A549 (cell line): ENCODE data around the gene NAA60. TPM values are rescaled to one million over a fixed set of nuclear protein-coding genes. Genes with fewer than 3 reads are reported as not detected.
"Not testable (repeated sequence)": the region's sequence is repeated elsewhere in the genome, so short reads cannot be mapped to it uniquely, and the experiment has no call there.

Source experiments
- ATAC-seq, 2 experiments: fragments of 200-7000 bp in 1 of 2; fragments of >200 bp in 1 of 2; cut with Nextera tagmentation in 1 of 2; cut with Tn5 transposase in 1 of 2; 3 replicates each; pipeline versions ENCODE4 v1.8.0 to v1.9.1; 2018 to 2020; ENCODE audit warnings: mild to moderate bottlenecking in 1 of 2, moderate library complexity in 1 of 2
- CTCF ChIA-PET: fragments of 300-600 bp; sonication (Branson Sonifier 250); formaldehyde crosslinking; extraction: SDS; loops from one replicate; lab custom pipeline; 2021; ENCODE audit warnings: antibody characterized with exemption, inconsistent platforms; lab: Yijun Ruan, JAX
- POLR2A ChIA-PET: fragments of 350-600 bp; formaldehyde crosslinking; extraction: SDS; loops from one replicate; lab custom pipeline; 2021; ENCODE audit warnings: antibody characterized with exemption, inconsistent platforms; lab: Yijun Ruan, JAX
- DNase-seq, 2 experiments: peaks; one replicate each; pipeline versions ENCODE4 v3.0.0 to v3.0.0-alpha.2; 2011 to 2016; ENCODE audit warnings: low read depth in 1 of 2, low spot score in 1 of 2
- FAIRE-seq: peaks from 2 replicates; lab custom pipeline; 2011; peaks lifted over from hg19 to GRCh38; lab: Jason Lieb, UNC
- H3K27ac ChIP-seq, 2 experiments: fragments of >200 bp; sonication (Bioruptor Twin); formaldehyde crosslinking; 3 replicates each; pipeline ENCODE4 v1.5.1; 2016 to 2017
- H3K4me1 ChIP-seq: fragments of >200 bp; sonication (Bioruptor Twin); formaldehyde crosslinking; 3 replicates; pipeline ENCODE4 v1.6.1; 2016
- H3K4me2 ChIP-seq: fragments of >200 bp; sonication (Bioruptor Twin); formaldehyde crosslinking; 3 replicates; pipeline ENCODE4 v1.6.1; 2016
- H3K4me3 ChIP-seq: fragments of >200 bp; sonication (Bioruptor Twin); formaldehyde crosslinking; 3 replicates; pipeline ENCODE4 v1.5.1; 2016
- H3K9me3 ChIP-seq: fragments of >200 bp; sonication (Bioruptor Twin); formaldehyde crosslinking; 3 replicates; pipeline ENCODE4 v1.6.1; 2016
- CBX8 ChIP-seq: fragments of 200-600 bp; sonication (generic); IDR thresholded peaks from 2 replicates; pipeline ENCODE4 v1.6.1; 2016
- CHD2 ChIP-seq: fragments of 150-350 bp; IDR thresholded peaks from 2 replicates; pipeline ENCODE4 v1.6.1; 2014; ENCODE audit warnings: low read length; ENCODE audit not compliant: partially characterized antibody
- CHD4 ChIP-seq: fragments of 200-600 bp; sonication (generic); IDR thresholded peaks from 2 replicates; pipeline ENCODE4 v1.6.1; 2016; ENCODE audit warnings: antibody characterized with exemption, mild to moderate bottlenecking, borderline replicate concordance
- EHF ChIP-seq: fragments of 250-450 bp; sonication (Bioruptor Pico); IDR thresholded peaks from 2 replicates; pipeline ENCODE4 v1.5.0; 2020; ENCODE audit warnings: mild to moderate bottlenecking
- FOSL2 ChIP-seq, 2 experiments: fragments of 450-650 bp in 1 of 2; fragments of >200 bp in 1 of 2; sonication (Bioruptor Twin) in 1 of 2; formaldehyde crosslinking; IDR thresholded peaks; 2 replicates each; pipeline versions ENCODE4 v1.5.0 to v1.6.1; 2016 to 2020; ENCODE audit warnings: mild to moderate bottlenecking in 1 of 2, moderate library complexity in 1 of 2
- FOXS1 ChIP-seq: fragments of 250-450 bp; sonication (Bioruptor Pico); IDR thresholded peaks from 2 replicates; pipeline ENCODE4 v1.5.0; 2020; ENCODE audit warnings: mild to moderate bottlenecking, moderate library complexity
- HEYL ChIP-seq: fragments of 250-450 bp; sonication (Bioruptor Pico); IDR thresholded peaks from 2 replicates; pipeline ENCODE4 v1.8.0; 2021; ENCODE audit warnings: mild to moderate bottlenecking, moderate library complexity
- MYC ChIP-seq: IDR thresholded peaks from 2 replicates; pipeline ENCODE4 v1.6.1; 2012; ENCODE audit warnings: mild to moderate bottlenecking, inconsistent platforms, low read length, improper control_type of control experiment, borderline replicate concordance
- NPAS2 ChIP-seq: fragments of 250-450 bp; sonication (Bioruptor Pico); IDR thresholded peaks from 2 replicates; pipeline ENCODE4 v1.8.0; 2022; ENCODE audit warnings: mild to moderate bottlenecking, moderate library complexity, borderline replicate concordance
- PBX3 ChIP-seq: IDR thresholded peaks from 2 replicates; pipeline ENCODE4 v1.6.1; 2012
- POLR2A ChIP-seq: IDR thresholded peaks from 2 replicates; pipeline ENCODE4 v1.6.1; 2012; ENCODE audit warnings: mild to moderate bottlenecking, low read length
- REST ChIP-seq: fragments of 200-600 bp; sonication (generic); IDR thresholded peaks from 2 replicates; pipeline ENCODE4 v1.6.1; 2016; ENCODE audit warnings: antibody characterized with exemption, mild to moderate bottlenecking, moderate library complexity
- SMC3 ChIP-seq: fragments of >200 bp; sonication (Bioruptor Twin); formaldehyde crosslinking; IDR thresholded peaks from 3 replicates; pipeline ENCODE4 v1.6.1; 2018; ENCODE audit warnings: inconsistent platforms
- TFCP2L1 ChIP-seq: fragments of 250-450 bp; sonication (Bioruptor Pico); IDR thresholded peaks from 2 replicates; pipeline ENCODE4 v1.5.0; 2021; ENCODE audit warnings: mild to moderate bottlenecking
- ZFP36 ChIP-seq: fragments of 450-650 bp; IDR thresholded peaks from 2 replicates; pipeline ENCODE4 v1.6.1; 2014; ENCODE audit warnings: borderline replicate concordance; ENCODE audit not compliant: partially characterized antibody
- ZSCAN20 ChIP-seq: fragments of 250-450 bp; sonication (Bioruptor Pico); IDR thresholded peaks from 2 replicates; pipeline ENCODE4 v1.8.0; 2022; ENCODE audit warnings: mild to moderate bottlenecking, moderate library complexity
- WGBS: methylation state at CpG from one replicate; pipeline ENCODE4 v1.1.6; 2017; ENCODE audit errors: missing lambda C conversion rate; 5-methylcytosine and 5-hydroxymethylcytosine counted together
- polyA plus RNA-seq, 4 experiments: library from polyadenylated mRNA; depleted of rRNA in 3 of 4; stranded (reverse); fragments of >200 nt; fragmentation: RNase III in 1 of 4; extraction: RNeasy Plus Mini Kit Qiagen cat#74134 plus additional on column Dnase treatment in 1 of 4; gene quantifications; 2 replicates in 3 of 4; 3 replicates in 1 of 4; pipeline ENCODE4 v1.2.3, GENCODE V29; 2011 to 2017

Gene NAA60
- polyA plus RNA-seq, 2 of the 4 experiments (the other 2 are of a cell fraction) = 41.6 to 43.9 TPM

- WGBS = 93% methylated on average over 16 of the region's 16 CpGs
- H3K4me2 ChIP-seq = no peak overlapping the region
- CTCF ChIA-PET = interaction anchor here (0.7 to 1.8 kb wide), 3 partner anchors 8 to 326 kb away, joined by 3 to 11 read pairs (median 5); no protein-coding TSS in a partner anchor
- TF ChIP-seq ZFP36 (no peak), PBX3 (no peak), MYC (no peak), REST (no peak), FOXS1 (CRISPR knock-in tag) (no peak), ZSCAN20 (no peak), POLR2A (no peak), NPAS2 (no peak), FOSL2 (IDR thresholded peaks at IDR 0.05) (no peak), FOSL2 (CRISPR knock-in tag; IDR thresholded peaks at IDR 0.05) (no peak), CHD2 (no peak), HEYL (CRISPR knock-in tag) (no peak)
- H3K4me1 ChIP-seq = peaks cover 7% of the 10 kb centered on the region; the same call in 1 of the 3 replicates
- H3K27ac ChIP-seq = no peak overlapping the region
- FAIRE-seq (no peak), ATAC-seq (no peak), DNase-seq (no peak)
- H3K9me3 ChIP-seq = no peaks in the 10 kb centered on the region
- H3K4me3 ChIP-seq = no peak overlapping the region
- POLR2A ChIA-PET = no interaction called here
Observed at GRCh38 chr16:3498988-3499387, 55.5 kb downstream of the NAA60 start.

- H3K4me1 ChIP-seq, FAIRE-seq, DNase-seq, H3K9me3 ChIP-seq, POLR2A ChIA-PET, ATAC-seq: not testable (repeated sequence)
- 23% methylated on average over 24 of the region's 24 CpGs for WGBS
- 0 out of 2 replicates have a peak, but pooled peaks have one; percentile 74 for TF ChIP-seq CHD4
- CTCF ChIA-PET = interaction anchor here (0.9 to 1.6 kb wide), 5 partner anchors 8 to 44 kb away, joined by 3 to 7 read pairs (median 3); no protein-coding TSS in a partner anchor
- peak overlapping the region; percentile 79 for H3K4me3 ChIP-seq
- H3K27ac ChIP-seq = peak overlapping the region; percentile 78 to 88
- H3K4me2 ChIP-seq = peak overlapping the region; percentile 82
Observed at GRCh38 chr16:3501412-3501761, 57.9 kb downstream of the NAA60 start.

- POLR2A ChIA-PET = no interaction called here
- H3K27ac ChIP-seq = peak overlapping the region; percentile 78 to 88; a peak in 5 of 6 replicates
- no peak for FAIRE-seq
- ATAC-seq = no peak
- CTCF ChIA-PET = interaction anchor here (0.9 to 1.6 kb wide), 5 partner anchors 8 to 45 kb away, joined by 3 to 7 read pairs (median 3); no protein-coding TSS in a partner anchor
- H3K4me2 ChIP-seq = peak overlapping the region; percentile 82
- TF ChIP-seq SMC3 (no peak), CBX8 (no peak), FOXS1 (CRISPR knock-in tag) (no peak), TFCP2L1 (CRISPR knock-in tag) (no peak), EHF (CRISPR knock-in tag) (no peak)
- H3K4me1 ChIP-seq = peaks cover 7% of the 10 kb centered on the region; the same call in 1 of the 3 replicates
- whole genome bisulfite sequencing = 82% methylated on average over 22 of the region's 22 CpGs
- no peaks in the 10 kb centered on the region for H3K9me3 ChIP-seq
- H3K4me3 ChIP-seq = peak overlapping the region; percentile 79
- DNase-seq = no peak
Observed at GRCh38 chr16:3501783-3502400, 58.4 kb downstream of the NAA60 start.
